SKM-1 (cell line): ENCODE data around the gene TSSK2.

ENCODE experiments used
- DNase-seq: peaks from one replicate; lab custom pipeline; 2025; ENCODE audit not compliant: unreplicated experiment; lab: John Stamatoyannopoulos, UW

TSSK2 gene

DNA sequence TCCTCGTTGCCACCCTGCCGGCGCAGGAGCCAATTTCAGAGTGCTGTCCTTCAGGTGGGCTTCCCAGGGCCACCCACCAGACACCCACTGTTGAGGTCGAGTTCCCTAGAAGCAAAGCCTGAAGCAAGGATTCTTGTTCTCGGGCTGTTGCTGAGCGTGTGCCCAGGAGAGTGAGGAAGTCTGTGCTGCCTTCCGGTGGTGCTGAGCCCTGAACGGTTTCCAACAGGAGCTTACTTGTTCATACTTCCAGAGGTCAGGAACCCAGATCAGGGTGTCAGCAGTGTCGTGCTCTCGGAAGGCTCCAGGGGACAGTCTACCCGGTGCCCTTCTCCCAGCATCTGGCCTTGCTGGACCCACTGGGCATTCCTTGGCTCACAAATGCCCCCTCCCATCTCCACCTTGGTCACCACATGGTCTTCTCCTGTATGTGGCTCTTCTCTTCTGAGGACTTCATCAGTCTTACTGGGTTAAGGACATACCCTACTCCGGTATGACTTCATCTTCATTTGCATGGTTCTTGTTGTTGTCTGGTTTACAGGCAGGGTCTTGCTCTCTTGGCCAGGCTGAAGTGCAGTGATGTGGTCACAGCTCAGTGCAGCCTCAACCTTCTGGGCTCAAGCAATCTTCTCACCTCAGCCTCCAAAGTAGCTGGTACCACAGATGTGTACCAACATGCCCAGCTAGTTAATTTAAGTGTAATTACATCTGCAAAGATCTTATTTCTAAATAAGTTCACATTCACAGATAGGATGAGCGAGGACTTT is 36.2 kb downstream of the TSSK2 start:
- DNase-seq: no peak

DNA sequence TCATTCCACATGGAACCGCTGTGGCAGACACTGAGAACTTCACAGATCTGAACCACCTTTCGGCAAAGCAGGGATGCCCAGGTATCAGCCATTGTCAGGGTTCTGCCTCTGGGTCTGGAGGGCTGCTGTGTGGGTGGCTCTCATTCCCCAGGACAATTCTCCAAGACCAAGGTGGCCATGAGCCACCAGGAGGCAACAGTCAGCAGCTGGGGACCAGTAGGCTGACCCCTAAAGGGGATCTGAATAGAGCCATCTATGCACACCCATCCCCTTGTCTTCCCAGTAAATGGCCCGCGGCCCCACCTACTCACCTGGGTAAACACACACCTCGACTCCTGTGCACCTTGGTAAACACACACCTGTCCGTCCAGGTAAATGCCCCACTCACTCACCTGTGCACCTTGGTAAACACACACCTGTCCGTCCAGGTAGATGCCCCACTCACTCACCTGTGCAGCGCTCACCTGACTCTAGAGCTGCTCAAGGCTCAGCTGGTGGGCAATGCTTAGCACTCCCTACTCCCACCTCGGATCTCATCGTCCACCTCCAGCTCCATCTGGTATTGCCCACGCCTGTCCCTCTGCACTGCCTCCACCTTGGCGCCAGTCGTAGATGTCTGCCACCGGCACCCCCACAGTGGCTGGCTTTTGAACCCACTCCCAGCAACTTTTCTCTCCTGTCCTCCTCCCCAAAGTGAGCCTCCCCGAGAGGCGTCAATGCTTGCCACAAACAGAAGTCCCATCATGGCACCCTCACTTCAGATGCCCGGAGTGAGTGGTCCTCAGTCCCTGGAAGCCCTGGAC is 37.2 kb downstream of the TSSK2 start:
- DNase-seq: no peak

DNA sequence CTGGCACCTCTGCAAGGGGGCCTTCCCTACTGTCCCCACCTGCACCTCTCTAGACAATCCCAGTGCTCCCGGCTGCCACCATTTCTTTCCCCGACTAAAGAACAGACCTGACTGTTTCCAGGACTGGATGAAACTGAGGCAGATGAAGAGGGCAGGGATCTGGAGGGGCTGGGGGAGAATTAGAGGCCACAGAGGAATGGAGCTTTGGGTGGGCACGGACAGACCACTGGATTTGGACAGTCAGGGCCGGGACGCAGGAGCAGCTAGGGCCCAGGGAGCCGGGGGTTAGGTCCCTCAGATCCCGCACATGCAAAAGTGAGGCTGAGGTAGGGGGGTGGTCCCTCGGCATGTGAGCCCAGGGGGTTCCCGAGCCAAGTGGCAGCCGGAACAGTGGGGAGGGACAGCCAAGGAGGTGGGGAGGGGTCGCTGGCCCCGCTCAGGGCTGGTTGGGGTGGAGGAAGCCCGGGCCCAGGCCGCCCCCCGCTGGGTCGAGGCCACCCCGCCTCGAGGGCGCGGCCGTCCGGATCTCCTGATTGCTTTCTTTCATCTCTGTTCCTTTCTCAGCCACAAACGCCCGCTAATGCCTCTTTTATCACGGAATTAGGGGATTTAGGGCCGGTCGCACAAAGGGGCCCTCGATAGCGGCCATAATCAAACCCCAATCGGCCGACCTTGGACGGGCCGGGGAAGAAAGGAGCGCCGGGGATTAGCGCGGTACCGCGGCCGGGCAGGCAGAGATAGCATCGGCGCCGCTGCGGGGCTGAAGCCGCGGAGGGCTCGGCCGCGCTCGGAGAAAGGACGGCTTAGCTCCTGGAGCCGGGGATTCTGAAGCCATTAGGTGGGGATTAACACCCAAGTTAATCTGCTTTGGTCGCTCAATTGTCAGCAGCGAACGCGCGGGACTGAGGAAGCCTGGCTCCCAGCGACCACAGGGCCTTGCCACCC is 38.2 kb downstream of the TSSK2 start:
- DNase-seq: no peak

DNA sequence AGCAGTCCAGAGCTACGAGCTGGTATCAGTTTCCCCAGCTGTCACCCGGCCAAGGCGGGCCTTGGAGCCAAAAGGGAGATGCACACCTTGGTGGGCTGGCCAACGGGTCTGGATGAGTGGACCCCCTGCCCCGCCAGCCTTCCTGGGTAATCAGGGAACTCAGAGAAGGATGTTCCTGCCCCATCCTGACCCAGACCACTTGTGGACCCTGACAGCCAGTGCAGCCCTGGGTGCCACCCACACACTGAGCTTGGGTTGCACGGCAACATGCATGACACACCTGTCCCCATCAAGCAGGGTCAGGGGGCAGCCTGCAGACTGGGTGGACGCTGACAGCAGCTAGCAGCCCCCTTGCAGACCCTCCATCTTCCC is 38.8 kb downstream of the TSSK2 start:
- DNase-seq: no peak

DNA sequence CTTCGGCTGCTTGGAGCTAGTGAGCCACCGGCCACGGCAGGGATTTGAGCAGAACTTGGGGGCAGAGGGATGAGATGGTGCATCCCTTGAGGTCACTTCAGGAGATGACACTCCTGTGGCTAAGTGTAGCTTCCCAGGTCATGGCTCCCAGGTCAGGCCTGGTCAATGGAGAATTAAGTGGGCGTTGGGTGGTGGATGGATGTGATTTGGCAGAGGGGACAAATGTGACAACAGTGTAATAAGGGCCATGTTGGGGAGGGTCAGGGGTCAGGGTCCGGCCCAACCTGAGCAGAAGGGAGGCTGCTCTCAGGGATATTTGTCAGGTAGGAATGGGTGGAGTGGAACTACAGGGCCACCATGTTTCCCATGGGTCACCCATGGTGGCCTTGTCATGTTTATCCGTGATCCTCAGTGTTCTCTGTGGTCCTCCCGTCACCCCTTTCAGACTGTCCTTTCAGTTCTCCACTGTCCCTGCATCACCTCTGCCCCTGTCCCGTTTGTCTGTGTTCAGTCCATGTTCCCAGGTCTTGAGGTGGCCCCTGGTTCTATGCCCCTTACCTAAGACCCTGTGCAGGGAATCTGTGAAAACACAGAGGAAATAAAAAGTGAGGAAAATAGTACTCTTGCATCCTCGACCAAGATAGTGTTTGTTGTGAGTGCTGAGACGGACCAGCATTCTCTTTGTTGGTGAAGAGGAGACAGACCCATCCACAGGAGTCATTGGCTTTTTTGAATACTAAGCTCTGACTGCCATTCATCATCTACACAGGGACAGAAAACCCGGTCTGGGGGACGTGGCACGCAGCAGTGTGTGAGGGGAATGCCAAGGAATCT is 41.3 kb downstream of the TSSK2 start:
- no peak for DNase-seq

DNA sequence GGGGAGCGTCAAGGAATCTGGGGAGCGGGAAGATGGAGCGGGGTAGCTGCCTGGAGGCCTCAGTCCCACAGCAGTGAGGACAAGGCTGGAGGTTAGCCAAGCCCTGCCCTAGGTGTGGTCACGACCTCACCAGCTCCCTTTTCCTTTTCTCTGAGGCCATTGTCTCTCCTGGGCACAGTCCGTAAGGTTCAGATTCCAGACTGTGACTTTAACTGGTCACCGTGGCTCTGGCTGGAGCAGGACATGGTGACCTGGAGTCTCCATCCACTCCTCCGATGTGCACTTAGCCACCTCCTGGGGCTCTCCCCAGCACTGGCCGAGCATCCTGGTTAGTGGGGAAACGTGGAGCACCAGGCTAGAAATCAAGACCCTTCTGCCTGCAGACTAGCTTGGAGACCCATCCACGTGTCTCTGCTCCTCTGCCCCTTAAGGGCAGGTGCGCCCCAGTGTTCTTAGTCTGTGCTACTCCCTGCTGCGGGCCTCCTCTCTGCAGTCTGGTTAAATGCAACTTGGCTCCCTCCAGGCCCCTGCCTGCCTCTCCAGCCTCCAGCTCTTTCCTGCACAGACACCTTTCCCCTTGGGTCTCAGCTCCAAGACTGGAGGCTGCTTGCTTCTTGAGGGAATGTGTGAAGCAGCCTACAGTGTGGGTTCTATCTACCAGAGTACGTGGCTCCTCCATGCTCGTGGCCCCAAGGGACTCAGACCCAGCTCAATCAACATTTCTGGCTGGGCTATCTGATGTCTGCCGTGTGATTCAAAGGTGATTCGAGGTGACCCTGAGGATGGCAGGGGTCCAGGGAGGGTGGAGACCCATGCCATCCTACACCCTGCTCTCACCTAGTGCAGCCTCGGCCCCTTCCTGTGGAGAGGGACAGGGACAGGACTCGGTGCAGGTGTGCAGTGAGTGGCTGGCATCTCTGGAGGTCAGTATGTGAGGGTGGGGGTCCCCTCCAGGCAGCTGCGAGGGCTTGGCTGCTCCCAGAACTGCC is 42.2 kb downstream of the TSSK2 start:
- DNase-seq: no peak

GRCh38 chr22:19174106-19175025 is 43.3 kb downstream of the TSSK2 start:
- DNase-seq: no peak

GRCh38 chr22:19175026-19175601 is 44.0 kb downstream of the TSSK2 start:
- DNase-seq: no peak

- DNase-seq: no peak
Observed at GRCh38 chr22:19175602-19176174, 44.6 kb downstream of the TSSK2 start.

DNA sequence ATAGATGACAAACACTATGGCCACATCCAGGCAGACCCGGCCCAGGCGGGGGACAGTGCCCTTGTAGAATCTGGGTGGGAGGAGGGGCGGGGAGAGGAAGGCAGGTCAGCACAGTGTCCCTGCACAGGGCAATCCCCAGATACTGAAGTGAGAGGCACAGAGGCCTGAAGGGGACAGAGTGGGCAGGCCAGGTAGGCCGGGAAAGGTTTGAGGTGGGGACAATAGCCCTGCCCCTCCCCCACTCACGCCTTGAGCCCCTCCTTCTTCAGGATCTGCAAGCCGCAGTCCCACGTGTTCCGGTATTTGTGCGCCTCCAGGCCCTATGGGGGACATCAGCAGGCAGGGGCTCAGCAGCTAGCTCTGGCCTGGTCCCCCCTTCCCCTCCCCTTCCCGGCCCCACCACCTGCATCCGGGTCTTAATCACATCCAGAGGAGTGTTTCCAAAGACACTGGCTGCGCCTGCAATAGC is 45.1 kb downstream of the TSSK2 start:
- no peak for DNase-seq

DNA sequence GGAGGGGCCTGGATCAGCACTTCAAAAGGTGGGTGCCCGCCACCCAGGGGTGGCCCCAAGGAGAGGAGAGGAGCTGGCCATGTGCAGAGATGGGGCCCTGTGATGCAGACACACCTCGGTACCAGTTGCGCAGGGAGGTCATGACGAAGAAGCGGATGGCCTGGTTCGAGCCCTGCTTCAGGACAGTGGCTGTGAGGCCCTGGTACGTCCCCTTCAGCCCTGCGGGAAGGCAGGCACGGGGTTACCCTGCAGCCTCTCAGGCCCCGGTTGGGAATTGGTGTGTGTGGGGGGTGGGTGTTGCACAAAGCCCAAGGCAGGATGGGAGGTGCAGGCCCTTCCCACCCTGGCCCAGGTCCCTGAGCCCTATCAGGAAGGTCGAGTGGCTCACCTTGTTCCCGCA is 45.6 kb downstream of the TSSK2 start:
- DNase-seq: no peak

GRCh38 chr22:19177164-19178064 is 46.3 kb downstream of the TSSK2 start:
- no peak for DNase-seq

DNA sequence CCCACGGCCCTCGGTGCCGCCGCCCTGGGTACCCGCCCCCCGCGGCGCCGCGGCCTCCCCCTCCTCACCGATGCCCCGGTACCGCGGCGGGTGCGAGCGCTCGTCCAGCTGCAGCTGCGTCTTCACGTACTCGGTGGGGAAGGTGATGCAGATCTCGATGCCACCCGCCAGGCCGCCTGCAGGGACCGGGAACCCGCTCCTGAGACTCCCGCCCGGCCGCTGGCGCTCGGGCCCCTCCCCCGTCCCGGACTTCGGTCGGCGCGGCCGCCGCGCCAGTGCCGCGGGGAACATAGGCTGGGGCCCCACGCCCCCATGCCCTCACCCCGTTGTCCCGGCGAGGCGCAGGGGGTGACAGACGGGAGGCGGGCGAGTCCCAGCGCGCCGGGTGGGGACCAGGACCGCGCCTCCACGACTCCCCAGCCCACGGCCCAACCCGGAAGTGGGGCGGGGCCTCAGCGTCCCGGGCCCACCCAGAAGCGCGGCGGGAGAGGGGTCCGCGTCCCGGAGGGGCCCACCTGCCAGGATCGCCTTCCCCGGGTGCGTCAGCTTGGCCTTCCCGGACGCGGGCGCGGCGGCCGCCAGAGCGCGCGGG is 47.1 kb downstream of the TSSK2 start:
- DNase-seq: no peak

GRCh38 chr22:19178657-19179496 is 47.8 kb downstream of the TSSK2 start, which contains the start of gene SLC25A1:
Gene SLC25A1 (minus strand): TSS chr22:19178736. CDS start chr22:19178673, 63 bp downstream.
- peak; percentile 66 for DNase-seq

GRCh38 chr22:19179497-19180048 is 48.5 kb downstream of the TSSK2 start:
- peak; percentile 66 for DNase-seq
